ENCODE measurements around the gene KDM4C.
"Not testable (repeated sequence)": the region's sequence is repeated elsewhere in the genome, so short reads cannot be mapped to it uniquely, and the experiment has no call there.

The KDM4C gene

GRCh38 chr9:6805532-6805931 lies 47.8 kb downstream of the KDM4C start:
- H3K36me3 ChIP-seq (ENCODE audit: insufficient read depth, low read length) = peaks cover 19% of the 10 kb centered on the region
- no peak overlapping the region for H3K9ac ChIP-seq (ENCODE audit: low read depth, low read length)
- no peaks in the 10 kb centered on the region for H3K4me1 ChIP-seq (ENCODE audit: insufficient read depth, low read length)
- peaks cover 3% of the 10 kb centered on the region for H3K9me3 ChIP-seq (ENCODE audit: insufficient read depth, low read depth, low read length)
- WGBS = 100% methylated on average over 1 of the region's 1 CpG
- H3K27me3 ChIP-seq (ENCODE audit: insufficient read depth, low read length) = no peaks in the 10 kb centered on the region
- H3K27ac ChIP-seq (ENCODE audit: low read depth, low read length) = no peak overlapping the region
- no peak overlapping the region for H3K4me3 ChIP-seq (ENCODE audit: low read length)

- not testable (repeated sequence) for H3K27me3 ChIP-seq (ENCODE audit: insufficient read depth, low read length); H3K4me1 ChIP-seq (ENCODE audit: insufficient read depth, low read length); H3K27ac ChIP-seq (ENCODE audit: low read depth, low read length); H3K9me3 ChIP-seq (ENCODE audit: insufficient read depth, low read depth, low read length); H3K9ac ChIP-seq (ENCODE audit: low read depth, low read length); H3K4me3 ChIP-seq (ENCODE audit: low read length)
- peaks cover 19% of the 10 kb centered on the region for H3K36me3 ChIP-seq (ENCODE audit: insufficient read depth, low read length)
- WGBS = 94% methylated on average over 3 of the region's 6 CpGs
These were observed 48.5 kb downstream of the KDM4C start for GRCh38 chr9:6806318-6806717.

- H3K9ac ChIP-seq (ENCODE audit: low read depth, low read length); H3K4me3 ChIP-seq (ENCODE audit: low read length); H3K4me1 ChIP-seq (ENCODE audit: insufficient read depth, low read length); H3K9me3 ChIP-seq (ENCODE audit: insufficient read depth, low read depth, low read length); H3K27me3 ChIP-seq (ENCODE audit: insufficient read depth, low read length); H3K27ac ChIP-seq (ENCODE audit: low read depth, low read length): not testable (repeated sequence)
- H3K36me3 ChIP-seq (ENCODE audit: insufficient read depth, low read length) = peaks cover 19% of the 10 kb centered on the region
- 96% methylated on average over 16 of the region's 30 CpGs for WGBS
These were observed 49.9 kb downstream of the KDM4C start for GRCh38 chr9:6807669-6808068.

GRCh38 chr9:6811436-6811835 lies 53.7 kb downstream of the KDM4C start:
- WGBS = 99% methylated on average over 3 of the region's 4 CpGs
- Histone ChIP-seq H3K9me3 (ENCODE audit: insufficient read depth, low read depth, low read length) (peaks cover 3% of the 10 kb centered on the region), H3K4me3 (ENCODE audit: low read length) (no peak overlapping the region), H3K36me3 (ENCODE audit: insufficient read depth, low read length) (peaks cover 11% of the 10 kb centered on the region), H3K9ac (ENCODE audit: low read depth, low read length) (no peak overlapping the region), H3K27ac (ENCODE audit: low read depth, low read length) (no peak overlapping the region), H3K27me3 (ENCODE audit: insufficient read depth, low read length) (no peaks in the 10 kb centered on the region), H3K4me1 (ENCODE audit: insufficient read depth, low read length) (no peaks in the 10 kb centered on the region)

GRCh38 chr9:6816581-6816980 lies 58.8 kb downstream of the KDM4C start:
- H3K4me3 ChIP-seq (ENCODE audit: low read length) = no peak overlapping the region
- no peaks in the 10 kb centered on the region for H3K27me3 ChIP-seq (ENCODE audit: insufficient read depth, low read length)
- no peaks in the 10 kb centered on the region for H3K9me3 ChIP-seq (ENCODE audit: insufficient read depth, low read depth, low read length)
- H3K9ac ChIP-seq (ENCODE audit: low read depth, low read length) = no peak overlapping the region
- H3K27ac ChIP-seq (ENCODE audit: low read depth, low read length) = no peak overlapping the region
- peaks cover 17% of the 10 kb centered on the region for H3K4me1 ChIP-seq (ENCODE audit: insufficient read depth, low read length)
- peaks cover 4% of the 10 kb centered on the region; the same call in 1 of the 2 replicates for H3K36me3 ChIP-seq (ENCODE audit: insufficient read depth, low read length)
- WGBS = no CpG with 5 or more reads among the region's 3 CpGs

GRCh38 chr9:6818292-6818922 lies 60.6 kb downstream of the KDM4C start:
- H3K27me3 ChIP-seq (ENCODE audit: insufficient read depth, low read length) = no peaks in the 10 kb centered on the region
- WGBS = 87% methylated on average over 3 of the region's 4 CpGs
- no peaks in the 10 kb centered on the region for H3K9me3 ChIP-seq (ENCODE audit: insufficient read depth, low read depth, low read length)
- peaks cover 5% of the 10 kb centered on the region; the same call in 1 of the 2 replicates for H3K36me3 ChIP-seq (ENCODE audit: insufficient read depth, low read length)
- H3K4me3 ChIP-seq (ENCODE audit: low read length) = no peak overlapping the region
- H3K27ac ChIP-seq (ENCODE audit: low read depth, low read length) = no peak overlapping the region
- H3K9ac ChIP-seq (ENCODE audit: low read depth, low read length) = no peak overlapping the region
- peaks cover 20% of the 10 kb centered on the region for H3K4me1 ChIP-seq (ENCODE audit: insufficient read depth, low read length)

GRCh38 chr9:6819112-6819511 lies 61.3 kb downstream of the KDM4C start:
- Histone ChIP-seq H3K27me3 (ENCODE audit: insufficient read depth, low read length) (no peaks in the 10 kb centered on the region), H3K4me1 (ENCODE audit: insufficient read depth, low read length) (peaks cover 20% of the 10 kb centered on the region), H3K9ac (ENCODE audit: low read depth, low read length) (no peak overlapping the region), H3K9me3 (ENCODE audit: insufficient read depth, low read depth, low read length) (no peaks in the 10 kb centered on the region), H3K36me3 (ENCODE audit: insufficient read depth, low read length) (peaks cover 9% of the 10 kb centered on the region; the same call in 1 of the 2 replicates), H3K27ac (ENCODE audit: low read depth, low read length) (no peak overlapping the region), H3K4me3 (ENCODE audit: low read length) (no peak overlapping the region)
- WGBS = 97% methylated on average over 2 of the region's 2 CpGs

- Histone ChIP-seq H3K27me3 (ENCODE audit: insufficient read depth, low read length) (no peaks in the 10 kb centered on the region), H3K36me3 (ENCODE audit: insufficient read depth, low read length) (peaks cover 9% of the 10 kb centered on the region; the same call in 1 of the 2 replicates), H3K4me1 (ENCODE audit: insufficient read depth, low read length) (peaks cover 20% of the 10 kb centered on the region), H3K9ac (ENCODE audit: low read depth, low read length) (no peak overlapping the region), H3K4me3 (ENCODE audit: low read length) (no peak overlapping the region), H3K27ac (ENCODE audit: low read depth, low read length) (no peak overlapping the region), H3K9me3 (ENCODE audit: insufficient read depth, low read depth, low read length) (no peaks in the 10 kb centered on the region)
- 93% methylated on average over 3 of the region's 3 CpGs for WGBS
These were observed 61.8 kb downstream of the KDM4C start for GRCh38 chr9:6819529-6819928.

GRCh38 chr9:6822696-6823095 lies 64.9 kb downstream of the KDM4C start:
- 100% methylated on average over 1 of the region's 3 CpGs for WGBS
- Histone ChIP-seq H3K4me3 (ENCODE audit: low read length) (no peak overlapping the region), H3K4me1 (ENCODE audit: insufficient read depth, low read length) (peaks cover 23% of the 10 kb centered on the region), H3K36me3 (ENCODE audit: insufficient read depth, low read length) (peaks cover 5% of the 10 kb centered on the region; the same call in 1 of the 2 replicates), H3K27ac (ENCODE audit: low read depth, low read length) (no peak overlapping the region), H3K9me3 (ENCODE audit: insufficient read depth, low read depth, low read length) (no peaks in the 10 kb centered on the region), H3K27me3 (ENCODE audit: insufficient read depth, low read length) (no peaks in the 10 kb centered on the region), H3K9ac (ENCODE audit: low read depth, low read length) (no peak overlapping the region)

GRCh38 chr9:6827439-6828145 lies 69.8 kb downstream of the KDM4C start:
- WGBS = 57% methylated on average over 4 of the region's 4 CpGs
- no peaks in the 10 kb centered on the region for H3K27me3 ChIP-seq (ENCODE audit: insufficient read depth, low read length)
- H3K9me3 ChIP-seq (ENCODE audit: insufficient read depth, low read depth, low read length) = peaks cover 6% of the 10 kb centered on the region
- no peak overlapping the region for H3K9ac ChIP-seq (ENCODE audit: low read depth, low read length)
- H3K4me1 ChIP-seq (ENCODE audit: insufficient read depth, low read length) = peaks cover 5% of the 10 kb centered on the region
- H3K27ac ChIP-seq (ENCODE audit: low read depth, low read length) = no peak overlapping the region
- H3K36me3 ChIP-seq (ENCODE audit: insufficient read depth, low read length) = peaks cover 8% of the 10 kb centered on the region; the same call in 1 of the 2 replicates
- H3K4me3 ChIP-seq (ENCODE audit: low read length) = no peak overlapping the region

- H3K9me3 ChIP-seq (ENCODE audit: insufficient read depth, low read depth, low read length) = peaks cover 6% of the 10 kb centered on the region
- no peak overlapping the region for H3K27ac ChIP-seq (ENCODE audit: low read depth, low read length)
- peaks cover 3% of the 10 kb centered on the region; the same call in 1 of the 2 replicates for H3K36me3 ChIP-seq (ENCODE audit: insufficient read depth, low read length)
- H3K27me3 ChIP-seq (ENCODE audit: insufficient read depth, low read length) = no peaks in the 10 kb centered on the region
- H3K4me3 ChIP-seq (ENCODE audit: low read length) = no peak overlapping the region
- WGBS = 96% methylated on average over 2 of the region's 2 CpGs
- peaks cover 3% of the 10 kb centered on the region; the same call in 1 of the 2 replicates for H3K4me1 ChIP-seq (ENCODE audit: insufficient read depth, low read length)
- no peak overlapping the region for H3K9ac ChIP-seq (ENCODE audit: low read depth, low read length)
These were observed 71.3 kb downstream of the KDM4C start for GRCh38 chr9:6829027-6829426.
